Right renal cortex interstitium (tissue), 3 donors: ENCODE measurements around the gene RNF152. TPM values are rescaled to one million over a fixed set of nuclear protein-coding genes. Genes with fewer than 3 reads are reported as not detected.

Experiments
- DNase-seq, 3 donors: peaks; one replicate each; pipeline ENCODE4 v3.0.0-alpha.2; 2013; ENCODE audit warnings: low read depth in 3 of 3, low spot score in 2 of 3
- polyA plus RNA-seq, 3 donors: library from polyadenylated mRNA; unstranded; fragments of 120-200 nt; gene quantifications; one replicate each; pipeline ENCODE4 v1.2.1, GENCODE V29; 2013; ENCODE audit not compliant: insufficient read length in 3 of 3

RNF152 gene
- polyA plus RNA-seq, 3 donors = 7.2 to 9.2 (median 7.6) TPM

DNA sequence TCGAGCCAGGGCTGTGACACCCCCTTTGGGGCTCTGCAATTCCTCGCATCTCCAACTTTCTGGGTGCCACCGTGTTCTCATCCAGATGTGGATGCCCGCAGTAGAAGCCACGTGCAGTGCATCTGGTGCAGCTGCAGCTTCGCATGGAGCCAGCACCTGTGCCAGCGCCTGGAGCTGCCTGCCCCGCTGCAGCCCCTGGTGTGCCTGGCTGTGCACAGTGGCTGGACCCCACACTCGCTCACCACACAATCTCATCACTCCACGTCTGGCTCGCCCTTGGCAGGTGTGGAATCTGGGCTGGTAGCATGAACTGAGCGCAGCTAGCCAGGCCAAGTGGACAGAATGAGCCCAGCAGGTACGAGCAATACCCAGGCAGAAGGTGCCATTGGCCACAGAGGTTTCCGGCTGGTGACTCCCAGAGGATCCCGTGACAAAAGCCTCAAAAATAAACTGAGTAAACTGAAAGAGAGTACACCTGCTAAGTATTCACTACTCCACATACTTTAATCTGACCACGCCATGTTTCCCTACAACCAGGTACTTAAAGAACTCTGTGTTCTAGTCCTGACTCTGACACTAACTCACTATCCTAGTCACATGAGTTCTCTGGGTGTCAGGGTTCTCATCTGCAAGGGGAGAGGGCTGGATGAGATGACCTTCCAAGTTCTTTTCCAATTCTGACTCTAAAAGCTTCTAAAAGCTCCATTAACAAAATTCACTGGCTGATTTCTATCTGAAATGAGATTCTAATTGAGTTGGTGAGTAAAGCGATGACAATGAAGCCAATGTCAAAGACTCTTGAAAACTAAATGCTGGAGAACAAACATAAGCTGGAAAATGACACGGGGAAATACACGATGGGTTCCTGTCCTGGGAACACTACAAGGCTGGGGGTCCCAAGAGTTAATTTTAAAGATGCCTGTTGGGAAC is 37.1 kb downstream of the RNF152 start:
- no peak for DNase-seq

DNA sequence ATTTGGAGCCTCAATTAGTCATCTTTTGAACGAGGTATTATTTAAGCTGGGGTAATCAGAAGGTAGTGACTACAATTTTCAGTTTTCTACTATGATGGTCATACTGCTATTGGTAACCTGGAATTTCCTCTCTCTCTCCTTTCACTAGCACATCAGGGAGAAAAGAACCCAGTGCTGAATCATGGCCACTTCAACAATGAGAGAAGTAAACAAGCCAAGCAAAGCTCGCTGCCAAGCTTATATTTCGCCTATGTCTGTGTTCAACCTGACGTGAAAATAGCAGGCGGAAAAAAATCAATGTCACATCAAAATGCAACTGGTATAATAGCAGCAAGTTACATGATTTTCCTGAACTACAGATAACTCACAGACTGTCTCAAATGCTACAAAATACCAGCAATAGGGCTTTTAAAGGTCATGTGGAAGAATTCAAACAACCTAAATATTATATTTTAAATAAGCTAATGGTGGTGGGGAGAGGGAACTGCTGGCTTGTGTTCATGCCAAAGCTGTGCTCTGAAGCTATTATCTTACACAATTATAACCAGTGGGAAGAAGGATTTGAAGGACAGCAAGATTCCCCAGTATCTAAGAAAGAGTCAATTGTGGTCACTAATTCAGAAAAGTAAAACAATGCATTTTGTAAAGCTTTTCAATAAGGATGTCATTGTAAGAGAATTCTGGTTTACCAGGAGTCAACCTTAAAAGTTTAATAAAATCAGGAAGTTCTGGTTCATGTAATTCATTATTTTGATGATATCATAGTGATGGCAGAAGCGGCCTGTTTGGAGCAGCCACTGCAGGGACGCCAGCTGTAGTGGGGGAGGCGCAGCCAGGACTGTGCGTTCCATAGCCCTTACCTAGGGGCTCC is 38.0 kb downstream of the RNF152 start:
- DNase-seq = no peak

DNA sequence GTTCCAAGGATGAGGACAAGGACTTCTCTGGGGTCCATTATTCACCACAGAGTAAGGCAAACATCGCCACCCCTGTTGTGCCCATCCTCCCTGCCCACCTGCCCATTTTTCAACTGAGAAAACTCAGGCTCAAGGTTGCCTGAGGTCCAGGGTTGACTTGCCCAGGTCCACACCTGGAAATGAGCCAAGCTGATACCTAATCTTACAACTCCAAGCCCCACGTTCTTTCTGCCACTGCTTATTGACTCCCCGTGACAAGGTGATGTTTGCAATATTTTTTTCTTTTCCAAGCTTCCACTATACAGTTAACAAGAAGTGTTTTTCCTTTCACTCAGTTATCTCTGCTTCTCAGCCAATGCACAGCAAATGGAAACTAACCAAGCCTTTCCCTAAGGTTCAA is 39.0 kb downstream of the RNF152 start:
- DNase-seq = no peak

DNA sequence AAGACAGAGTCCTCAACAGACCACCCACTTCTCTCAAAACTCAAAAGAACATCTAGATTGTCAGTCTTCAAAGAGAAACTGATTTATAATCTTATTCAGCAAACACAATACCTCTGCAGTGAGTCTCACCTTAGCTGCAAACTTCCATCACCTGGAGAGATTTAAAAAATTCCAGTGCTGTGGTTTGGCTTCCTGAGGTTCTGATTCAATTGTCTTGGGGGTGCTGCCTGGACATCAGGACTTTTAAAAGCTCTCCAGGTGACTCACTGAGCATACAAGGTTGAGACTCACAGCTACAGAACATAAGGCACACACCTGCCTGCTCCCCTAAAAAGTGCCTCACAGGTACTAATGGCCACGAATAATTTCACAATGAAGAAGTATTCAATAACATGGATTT is 40.3 kb downstream of the RNF152 start:
- no peak for DNase-seq

DNA sequence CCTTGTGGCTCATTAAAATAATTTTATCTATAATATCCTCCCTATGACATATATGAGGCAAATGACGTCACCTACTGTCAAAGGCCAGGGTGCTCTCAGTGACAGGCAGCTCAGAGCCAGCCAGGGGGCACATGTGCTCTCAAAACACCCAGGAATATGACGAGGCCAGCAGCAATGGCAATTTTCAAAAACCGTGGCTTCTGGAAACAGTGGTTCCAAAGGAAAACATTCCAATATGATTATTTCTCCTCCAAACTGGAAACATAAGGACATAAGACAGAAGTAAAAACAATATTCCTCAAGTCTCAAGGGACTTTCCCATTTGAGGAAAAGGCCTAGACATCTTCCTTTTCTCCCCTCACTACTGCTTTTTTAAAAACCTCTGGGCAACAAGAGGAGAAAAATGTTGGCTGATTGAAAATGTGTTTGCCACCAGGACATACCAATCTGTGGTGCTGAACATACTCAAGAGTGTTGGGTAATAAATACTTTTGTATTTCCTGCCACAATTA is 40.8 kb downstream of the RNF152 start:
- no peak for DNase-seq

DNA sequence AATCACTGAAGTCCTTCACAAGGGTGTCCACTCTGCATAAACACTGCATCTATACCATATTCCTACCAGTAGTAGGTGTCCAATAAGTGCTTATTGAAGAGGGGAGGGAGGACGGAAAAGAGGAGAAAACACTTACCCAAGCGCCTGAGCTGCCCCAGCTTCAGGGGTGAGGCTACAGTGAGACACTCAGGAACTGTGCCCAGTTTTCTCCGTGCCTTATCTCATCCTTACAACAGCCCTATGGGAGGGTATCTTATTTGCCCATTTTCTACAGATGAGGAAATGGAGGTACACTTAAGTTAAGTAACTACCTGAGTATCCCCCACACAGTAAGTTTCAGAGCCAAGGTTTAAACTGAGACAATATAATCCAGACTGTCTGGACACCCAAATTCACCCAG is 41.5 kb downstream of the RNF152 start:
- DNase-seq = no peak

DNA sequence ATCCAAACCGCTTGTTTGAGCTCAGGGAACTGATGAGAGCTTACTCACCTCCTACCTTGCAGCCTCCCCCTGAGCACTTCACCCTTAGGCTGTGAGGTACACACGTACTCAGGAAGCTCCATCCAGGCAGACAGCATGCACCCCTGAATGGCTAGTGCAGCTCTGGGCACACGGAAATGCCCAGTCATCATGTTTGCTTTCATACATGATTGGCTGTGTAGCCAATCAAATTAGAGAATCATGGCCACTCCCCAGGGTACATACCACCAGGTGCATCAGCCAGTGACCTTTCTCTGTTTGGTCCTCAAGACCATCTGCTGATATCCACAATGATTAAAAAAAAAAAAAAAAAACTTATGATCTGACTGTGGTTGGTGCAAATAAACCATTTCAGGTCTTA is 42.1 kb downstream of the RNF152 start:
- DNase-seq = no peak

DNA sequence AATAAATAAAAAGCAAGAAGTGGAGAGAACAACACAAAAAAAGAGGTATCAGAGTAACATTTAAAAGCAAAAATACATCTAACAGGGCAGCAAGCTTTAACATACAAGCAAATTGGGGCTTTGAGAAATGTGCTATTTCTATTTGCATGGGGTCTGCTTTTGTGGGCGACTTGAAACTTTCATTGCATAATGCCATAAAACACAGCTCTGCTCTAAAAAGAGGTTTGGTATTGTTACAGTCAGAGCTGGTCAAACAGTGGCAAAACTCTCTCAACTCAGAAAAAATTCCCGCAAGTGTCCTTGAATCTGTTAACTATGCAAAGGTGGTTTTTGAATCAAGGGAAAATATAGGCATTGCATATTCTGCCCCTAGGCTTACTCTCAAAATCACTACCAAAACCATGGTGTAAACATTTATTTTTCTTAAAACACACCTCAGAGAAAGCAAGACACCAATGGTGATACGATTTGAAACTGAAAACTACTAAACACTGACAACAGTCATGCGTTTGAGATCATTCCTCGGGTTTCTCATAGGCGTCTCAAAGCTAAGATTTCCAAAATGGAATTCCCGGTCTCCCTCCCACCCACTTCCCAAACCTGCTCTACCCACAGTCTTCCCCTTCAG is 45.5 kb downstream of the RNF152 start:
- no peak for DNase-seq

DNA sequence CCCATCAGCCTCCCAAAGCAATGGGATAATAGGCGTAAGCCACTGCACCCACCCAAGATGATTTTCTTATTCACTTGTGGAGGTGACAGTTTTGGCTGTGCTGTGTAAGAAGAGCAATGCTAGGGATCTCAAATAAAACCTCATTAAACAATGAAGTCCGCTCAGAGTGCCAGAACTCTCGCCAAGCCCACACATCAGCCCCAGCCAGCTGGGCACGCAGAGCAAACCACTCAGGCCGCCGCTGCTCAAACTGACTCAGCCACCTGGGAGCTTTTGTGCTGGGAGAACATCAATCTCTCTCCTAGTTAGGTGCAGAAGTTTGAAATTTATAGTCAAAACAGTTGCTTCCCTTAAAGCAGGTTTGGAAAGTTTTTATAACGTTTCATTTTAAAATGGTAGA is 47.6 kb downstream of the RNF152 start:
- no peak for DNase-seq

DNA sequence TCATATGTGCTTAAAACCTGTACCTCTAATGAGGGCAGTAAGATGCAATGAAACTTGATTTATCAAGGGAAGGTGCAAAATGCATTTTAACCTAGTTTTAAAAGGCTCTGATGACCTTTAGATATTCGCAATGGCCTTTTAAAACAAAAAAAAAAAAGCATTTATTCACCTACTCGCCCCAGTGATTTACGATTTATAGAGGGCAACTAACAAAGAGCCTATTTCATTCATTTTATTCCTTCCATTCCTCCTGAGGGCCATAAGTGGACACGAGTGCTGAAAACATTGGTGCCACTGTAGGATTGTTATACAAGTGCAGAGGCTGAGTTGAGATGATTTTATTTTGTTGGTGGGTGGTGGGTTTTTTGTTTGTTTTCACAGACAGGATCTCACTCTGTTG is 48.1 kb downstream of the RNF152 start:
- DNase-seq = no peak

DNA sequence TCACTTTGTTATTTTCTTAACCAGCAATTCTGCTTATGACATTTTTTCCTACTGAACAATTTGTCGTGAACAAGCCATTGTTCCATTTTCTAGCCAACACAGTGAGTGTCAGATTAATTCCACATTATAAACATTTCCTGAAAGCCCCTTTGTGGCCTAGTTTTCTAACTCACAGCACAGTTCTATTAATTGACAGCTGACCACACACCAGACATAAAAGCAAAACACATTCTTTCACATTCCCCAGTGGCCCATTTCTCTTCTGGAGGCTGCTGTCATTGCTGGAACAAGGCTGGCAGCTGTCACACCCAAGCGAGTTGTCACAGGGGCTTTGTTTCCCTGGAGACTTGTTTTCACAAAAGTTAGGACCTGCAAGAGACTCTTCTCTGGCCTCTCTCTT is 50.7 kb downstream of the RNF152 start:
- DNase-seq = no peak

DNA sequence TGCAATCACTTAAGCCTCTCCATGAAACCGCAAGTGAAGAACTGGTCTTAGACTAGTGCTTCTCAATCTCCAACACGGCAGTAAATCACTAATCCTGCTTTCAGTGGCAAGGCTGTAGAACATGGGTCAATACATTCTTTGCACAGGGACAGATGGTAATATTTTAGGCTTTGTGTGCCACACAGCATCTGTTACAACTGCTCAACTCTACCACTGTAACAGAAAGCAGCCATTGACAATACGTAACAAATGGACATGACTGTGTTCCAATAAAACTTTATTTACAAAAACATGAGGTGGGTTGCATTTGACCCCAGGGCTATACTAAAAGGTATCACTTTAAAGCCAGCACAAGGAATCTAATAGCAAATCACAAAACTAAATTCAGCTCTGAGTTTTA is 51.1 kb downstream of the RNF152 start:
- DNase-seq = no peak

DNA sequence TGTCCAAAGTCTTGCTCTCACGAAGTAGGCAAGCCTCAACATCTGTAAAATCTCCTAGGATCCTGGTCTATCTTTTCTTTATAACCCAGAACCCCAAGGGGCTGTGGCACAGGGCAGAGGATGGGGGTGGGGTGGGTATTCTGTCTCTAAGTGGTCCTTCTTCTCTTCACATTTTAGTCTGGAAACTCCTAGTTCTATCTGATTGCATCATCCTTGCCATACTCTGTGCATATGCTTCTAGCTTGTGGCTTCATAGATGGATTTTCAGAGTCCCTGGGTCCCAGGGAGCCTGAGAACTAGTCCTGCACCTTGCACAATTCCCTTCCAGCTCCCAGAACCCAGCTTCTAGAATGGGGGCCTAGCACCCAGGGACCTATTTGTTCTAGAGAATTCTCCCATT is 52.5 kb downstream of the RNF152 start:
- DNase-seq = no peak

DNA sequence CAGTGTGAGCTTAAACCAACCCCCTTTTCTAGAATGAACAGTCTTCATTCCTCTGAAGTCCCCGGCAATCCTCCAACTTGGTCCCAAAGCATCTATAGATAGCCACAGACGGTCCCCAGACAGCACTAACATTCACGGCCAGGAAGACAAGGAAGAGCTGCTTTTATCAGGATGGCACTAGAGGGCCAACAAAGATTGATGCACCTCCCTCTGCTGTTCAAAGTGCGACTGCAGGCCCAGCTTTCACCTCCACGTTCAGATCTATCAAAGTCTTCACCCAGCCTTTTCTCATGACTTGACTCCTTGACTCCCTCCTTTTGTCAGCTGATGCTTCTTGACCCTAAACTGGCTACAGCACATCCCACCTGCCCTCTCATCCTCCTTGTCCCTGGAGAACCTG is 54.3 kb downstream of the RNF152 start:
- no peak for DNase-seq

DNA sequence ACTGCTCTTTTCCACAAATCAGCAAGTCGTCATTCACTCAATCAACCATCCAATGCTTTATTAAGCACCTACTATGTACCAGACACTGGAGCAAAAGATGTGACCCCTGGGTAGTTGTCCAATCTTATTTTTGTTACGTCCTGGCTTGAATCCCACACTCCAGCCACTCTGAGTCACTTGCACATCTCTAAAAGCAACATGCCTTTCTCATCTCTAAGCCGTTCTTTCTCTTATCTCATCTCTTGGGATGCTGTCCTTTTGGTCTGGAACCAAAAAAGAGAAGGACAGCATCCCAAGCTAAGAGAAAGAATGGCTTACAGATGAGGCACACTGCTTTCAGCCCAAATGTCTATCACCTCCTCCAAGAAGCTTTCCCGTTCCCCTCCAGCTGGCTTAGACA is 58.8 kb downstream of the RNF152 start:
- no peak for DNase-seq

DNA sequence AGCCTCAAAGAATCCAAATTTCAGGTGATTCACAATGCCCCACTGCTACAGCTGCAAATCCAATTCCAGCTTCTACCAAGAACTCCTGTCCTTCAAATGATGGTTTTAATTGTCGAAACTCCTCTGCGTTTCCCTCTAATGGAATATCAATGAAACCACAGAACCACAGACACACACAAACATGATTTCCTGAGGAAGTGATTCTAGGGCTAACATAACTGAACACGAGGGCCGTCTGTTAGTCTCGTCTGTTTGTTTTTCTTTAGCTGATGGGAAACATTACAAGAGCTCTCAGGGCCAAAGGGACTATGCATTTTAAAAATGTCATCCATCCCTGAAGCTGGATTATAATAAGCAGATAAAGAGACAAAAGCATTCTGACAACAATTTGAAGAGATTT is 59.4 kb downstream of the RNF152 start:
- no peak for DNase-seq

DNA sequence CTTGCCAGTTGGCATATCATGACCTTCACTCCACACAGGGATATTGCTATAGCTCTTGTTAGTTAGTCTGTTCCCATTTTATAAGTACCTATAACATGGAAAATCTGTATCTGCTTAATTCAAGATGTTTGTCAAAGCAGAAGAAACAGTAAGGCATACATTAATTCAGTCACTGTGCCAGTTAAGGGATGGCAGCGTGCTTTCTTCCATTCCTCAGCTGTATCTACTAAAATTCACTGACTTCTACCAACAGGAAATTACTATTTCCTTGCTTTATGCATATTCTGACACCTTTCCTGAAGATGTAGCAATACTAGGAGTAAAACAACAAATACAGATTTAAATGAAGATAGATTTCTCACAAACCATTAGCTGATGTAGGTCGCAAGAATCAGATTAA is 59.9 kb downstream of the RNF152 start:
- DNase-seq = no peak

DNA sequence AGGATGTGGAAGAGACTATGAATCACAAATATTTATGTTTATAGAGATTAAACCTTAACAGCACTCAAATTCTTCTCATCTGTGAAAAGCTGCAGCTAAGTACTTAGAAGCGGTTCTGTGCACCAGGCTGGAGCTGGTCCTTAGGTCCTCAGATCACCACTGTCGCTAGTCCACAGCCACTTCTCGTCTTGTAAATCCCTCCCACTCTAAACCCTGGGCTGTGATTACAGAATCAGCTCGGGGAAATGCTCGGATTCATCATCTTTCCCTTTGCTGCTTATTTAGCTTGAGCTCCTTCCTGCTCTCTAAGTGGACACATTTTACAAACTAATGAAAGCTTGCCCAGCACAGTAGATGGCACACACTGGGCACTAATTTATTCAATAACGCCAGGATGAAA is 61.7 kb downstream of the RNF152 start:
- no peak for DNase-seq

DNA sequence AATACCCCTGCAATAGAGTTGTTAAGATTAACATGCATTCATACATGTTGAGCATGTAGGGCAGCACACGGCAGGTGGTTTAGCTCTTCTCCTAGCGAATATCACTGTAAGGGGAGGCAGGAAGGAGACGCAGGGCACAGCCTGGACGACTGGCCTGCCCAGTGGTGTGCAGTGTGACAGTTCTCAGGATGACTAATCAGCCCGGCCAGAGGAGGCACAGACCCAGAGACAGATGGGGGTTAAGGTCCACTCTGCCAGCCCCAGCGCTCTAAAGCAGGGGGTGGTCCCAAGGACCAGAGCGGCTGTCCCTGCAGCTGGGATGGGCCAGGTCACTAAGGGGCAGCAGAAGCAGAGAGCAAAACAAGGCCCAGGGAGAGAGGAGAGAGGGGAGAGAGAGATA is 63.7 kb downstream of the RNF152 start:
- DNase-seq = no peak

DNA sequence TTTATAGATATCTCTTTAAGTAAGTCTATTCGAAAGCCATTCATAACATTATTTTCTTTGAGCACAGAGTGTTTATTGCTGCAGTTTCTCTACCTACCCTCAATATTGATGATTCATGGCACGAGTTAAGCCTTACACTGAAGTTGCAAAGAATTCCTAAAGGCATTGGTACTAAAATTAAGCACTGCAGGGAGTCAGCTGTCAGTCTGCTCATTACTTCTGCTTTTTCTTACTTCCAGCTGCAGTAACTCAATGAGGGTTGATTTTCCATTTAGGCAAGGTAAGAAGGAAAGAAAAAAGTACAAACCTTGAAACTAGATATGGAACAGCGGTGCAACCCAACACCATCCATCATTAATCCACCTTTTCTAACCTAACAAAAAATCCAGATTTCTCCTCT is 65.2 kb downstream of the RNF152 start:
- no peak for DNase-seq

DNA sequence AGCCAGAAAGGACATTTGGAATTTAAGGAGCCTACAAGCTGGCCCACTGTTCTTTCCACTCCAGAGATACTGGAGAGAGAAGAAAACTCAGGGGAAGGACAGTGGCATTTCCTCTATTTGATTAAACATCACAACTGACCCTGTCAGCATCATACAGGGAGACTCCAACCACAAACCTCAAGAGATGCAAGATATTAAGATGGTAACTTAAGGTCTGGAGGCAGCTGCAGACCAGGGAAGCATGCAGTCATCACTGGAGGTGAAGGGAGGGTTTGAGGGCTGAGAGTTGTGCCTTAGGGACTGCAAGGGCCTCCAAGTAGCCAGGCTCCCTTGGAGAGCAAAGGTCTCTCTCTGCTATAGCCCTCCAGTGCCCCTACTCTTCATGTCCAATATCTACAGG is 67.4 kb downstream of the RNF152 start:
- DNase-seq = no peak
